Loucy (cell line): ENCODE measurements around the gene TBC1D1.

Experiments
- H2AFZ ChIP-seq: fragments of 200-600 bp; sonication (generic); 2 replicates; pipeline ENCODE4 v1.6.0; 2016; ENCODE audit warnings: antibody characterized with exemption, mild to moderate bottlenecking, low read length, moderate library complexity
- H3F3A ChIP-seq: fragments of 200-600 bp; 2 replicates; pipeline ENCODE4 v1.6.0; 2016; ENCODE audit warnings: antibody characterized with exemption, low read depth, mild to moderate bottlenecking
- H3K27me3 ChIP-seq: fragments of 200-600 bp; sonication (generic); 2 replicates; pipeline ENCODE4 v1.6.1; 2014; ENCODE audit warnings: low read length, mild to moderate bottlenecking; ENCODE audit not compliant: insufficient read depth, poor library complexity, severe bottlenecking
- H3K36me3 ChIP-seq: fragments of 200-600 bp; sonication (generic); 2 replicates; pipeline ENCODE4 v1.6.1; 2016; ENCODE audit warnings: low read length; ENCODE audit not compliant: insufficient read depth
- H3K4me1 ChIP-seq: fragments of 200-600 bp; sonication (generic); 2 replicates; pipeline ENCODE4 v1.5.1; 2014; ENCODE audit warnings: low read length, mild to moderate bottlenecking; ENCODE audit not compliant: insufficient read depth, poor library complexity, severe bottlenecking
- H3K4me2 ChIP-seq: fragments of 200-600 bp; sonication (generic); 2 replicates; pipeline ENCODE4 v1.6.0; 2014; ENCODE audit warnings: antibody characterized with exemption, low read length, low read depth, mild to moderate bottlenecking; ENCODE audit not compliant: poor library complexity, severe bottlenecking
- H3K4me3 ChIP-seq: fragments of 200-600 bp; sonication (generic); 2 replicates; pipeline ENCODE4 v1.5.1; 2014; ENCODE audit warnings: low read length, mild to moderate bottlenecking, mixed read lengths; ENCODE audit not compliant: poor library complexity, severe bottlenecking
- H3K79me2 ChIP-seq: fragments of 200-600 bp; sonication (generic); 2 replicates; pipeline ENCODE4 v1.6.1; 2014; ENCODE audit warnings: low read length; ENCODE audit not compliant: insufficient read depth
- H3K9ac ChIP-seq: fragments of 200-600 bp; sonication (generic); 2 replicates; pipeline ENCODE4 v1.6.0; 2014; ENCODE audit warnings: mild to moderate bottlenecking, low read depth, low read length, moderate library complexity; ENCODE audit not compliant: poor library complexity, severe bottlenecking
- H3K9me2 ChIP-seq: fragments of 200-600 bp; sonication (generic); replicated peaks from 2 replicates; pipeline ENCODE4 v1.6.1; 2016; ENCODE audit warnings: low read depth, low read length, mixed read lengths
- H3K9me3 ChIP-seq: fragments of 200-600 bp; sonication (generic); 2 replicates; pipeline ENCODE4 v1.6.1; 2014; ENCODE audit warnings: mild to moderate bottlenecking, antibody characterized with exemption, low read length, low read depth; ENCODE audit not compliant: insufficient read depth
- H4K20me1 ChIP-seq: fragments of 200-600 bp; sonication (generic); 2 replicates; pipeline ENCODE4 v1.6.0; 2014; ENCODE audit warnings: antibody characterized with exemption, low read length, mild to moderate bottlenecking; ENCODE audit not compliant: insufficient read depth, poor library complexity, severe bottlenecking
- EZH2phosphoT487 ChIP-seq: fragments of 200-600 bp; IDR thresholded peaks from 2 replicates; pipeline ENCODE4 v1.6.1; 2018; ENCODE audit warnings: antibody characterized with exemption, mild to moderate bottlenecking, moderate library complexity, borderline replicate concordance
- TF ChIP-seq, protein P1 (sequence below): fragments of 200-600 bp; sonication (generic); conservative IDR thresholded peaks from 2 replicates; pipeline ENCODE4 v1.5.1; 2014; ENCODE audit warnings: mild to moderate bottlenecking, antibody characterized with exemption, low read length

The TBC1D1 gene

GRCh38 chr4:38139187-38139586 lies 248.3 kb downstream of the TBC1D1 start:
- peaks cover 10% of the 10 kb centered on the region; the same call in 1 of the 2 replicates for H3K36me3 ChIP-seq
- no peaks in the 10 kb centered on the region for H3F3A ChIP-seq
- H3K9ac ChIP-seq = no peak overlapping the region
- H3K4me1 ChIP-seq = no peaks in the 10 kb centered on the region
- no peaks in the 10 kb centered on the region for H3K27me3 ChIP-seq
- no peak overlapping the region for H3K4me3 ChIP-seq
- TF ChIP-seq EZH2phosphoT487 = no peak
- TF ChIP-seq, protein P1, sequence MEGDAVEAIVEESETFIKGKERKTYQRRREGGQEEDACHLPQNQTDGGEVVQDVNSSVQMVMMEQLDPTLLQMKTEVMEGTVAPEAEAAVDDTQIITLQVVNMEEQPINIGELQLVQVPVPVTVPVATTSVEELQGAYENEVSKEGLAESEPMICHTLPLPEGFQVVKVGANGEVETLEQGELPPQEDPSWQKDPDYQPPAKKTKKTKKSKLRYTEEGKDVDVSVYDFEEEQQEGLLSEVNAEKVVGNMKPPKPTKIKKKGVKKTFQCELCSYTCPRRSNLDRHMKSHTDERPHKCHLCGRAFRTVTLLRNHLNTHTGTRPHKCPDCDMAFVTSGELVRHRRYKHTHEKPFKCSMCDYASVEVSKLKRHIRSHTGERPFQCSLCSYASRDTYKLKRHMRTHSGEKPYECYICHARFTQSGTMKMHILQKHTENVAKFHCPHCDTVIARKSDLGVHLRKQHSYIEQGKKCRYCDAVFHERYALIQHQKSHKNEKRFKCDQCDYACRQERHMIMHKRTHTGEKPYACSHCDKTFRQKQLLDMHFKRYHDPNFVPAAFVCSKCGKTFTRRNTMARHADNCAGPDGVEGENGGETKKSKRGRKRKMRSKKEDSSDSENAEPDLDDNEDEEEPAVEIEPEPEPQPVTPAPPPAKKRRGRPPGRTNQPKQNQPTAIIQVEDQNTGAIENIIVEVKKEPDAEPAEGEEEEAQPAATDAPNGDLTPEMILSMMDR = no peak
- no peaks in the 10 kb centered on the region for H4K20me1 ChIP-seq
- no peaks in the 10 kb centered on the region for H3K79me2 ChIP-seq
- H3K9me3 ChIP-seq = no peaks in the 10 kb centered on the region
- H3K4me2 ChIP-seq = no peak overlapping the region
- no peak overlapping the region for H2AFZ ChIP-seq
- no peaks in the 10 kb centered on the region for H3K9me2 ChIP-seq

DNA sequence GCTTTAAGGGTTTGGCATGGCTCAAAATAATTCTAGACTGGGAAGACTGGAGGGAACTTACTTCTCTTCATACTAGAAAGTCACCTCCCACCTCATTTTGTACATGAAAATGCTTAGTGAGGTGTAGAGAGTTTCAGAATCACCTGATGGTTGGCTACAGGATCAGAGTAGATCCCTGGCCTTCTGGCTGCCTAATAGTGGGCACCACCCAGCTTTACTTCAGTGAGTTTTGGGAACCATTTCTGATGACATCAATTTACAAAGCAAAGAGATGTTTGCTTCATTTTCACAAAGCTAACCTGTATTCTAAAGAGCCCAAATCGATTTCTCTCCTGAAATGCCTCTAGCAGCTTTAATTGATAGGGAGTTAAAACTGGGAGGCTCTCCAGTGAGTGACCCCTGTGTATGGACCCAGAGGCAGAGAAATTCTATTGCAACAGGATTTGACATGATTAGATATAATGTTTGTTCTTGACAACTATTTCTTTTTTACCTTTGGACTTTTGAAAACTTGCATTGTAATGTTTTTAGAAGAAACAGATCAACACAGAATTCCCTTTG lies 249.8 kb downstream of the TBC1D1 start:
- H3K27me3 ChIP-seq = no peaks in the 10 kb centered on the region
- H3K79me2 ChIP-seq = no peaks in the 10 kb centered on the region
- TF ChIP-seq, protein P1 = no peak
- TF ChIP-seq EZH2phosphoT487 = no peak
- no peak overlapping the region for H3K9ac ChIP-seq
- H3K36me3 ChIP-seq = no peaks in the 10 kb centered on the region; the same call in 1 of the 2 replicates
- H3K4me3 ChIP-seq = no peak overlapping the region
- H3K9me2 ChIP-seq = no peaks in the 10 kb centered on the region
- no peak overlapping the region for H2AFZ ChIP-seq
- H3K9me3 ChIP-seq = no peaks in the 10 kb centered on the region
- H4K20me1 ChIP-seq = no peaks in the 10 kb centered on the region
- no peaks in the 10 kb centered on the region for H3K4me1 ChIP-seq
- no peak overlapping the region for H3K4me2 ChIP-seq
- H3F3A ChIP-seq = no peaks in the 10 kb centered on the region

DNA sequence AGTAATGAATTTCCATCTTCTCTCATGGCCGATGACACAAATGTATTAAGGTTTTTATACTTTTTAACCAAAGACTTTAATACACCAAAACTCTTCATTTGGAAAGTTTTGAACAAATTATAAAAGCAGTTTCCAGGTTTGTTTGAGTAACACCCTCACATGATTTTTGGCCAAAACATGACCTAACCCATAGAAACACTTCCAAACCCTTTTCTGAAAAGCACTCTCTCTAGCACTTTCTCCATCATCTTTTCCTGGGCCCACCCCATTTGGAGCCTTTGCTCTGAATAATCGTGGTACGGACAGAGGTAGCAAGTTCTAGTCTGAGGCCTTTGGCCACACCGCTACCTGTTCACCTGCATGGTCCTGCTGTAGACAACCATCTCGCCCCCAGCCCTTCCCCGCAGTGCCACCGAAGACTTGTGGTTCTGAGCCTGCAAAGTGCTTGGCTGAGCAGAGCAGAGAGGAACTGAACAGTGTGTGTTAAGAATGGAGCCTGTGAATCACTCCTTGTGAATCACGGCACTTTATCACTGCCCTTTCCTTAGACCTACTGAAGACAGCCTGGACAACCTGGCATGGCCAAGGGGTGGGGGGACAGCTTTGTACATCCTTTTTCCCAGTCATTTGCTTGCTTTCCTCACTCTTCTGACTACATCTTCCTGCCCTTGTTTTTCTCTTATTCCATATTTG lies 251.1 kb downstream of the TBC1D1 start:
- H4K20me1 ChIP-seq = no peaks in the 10 kb centered on the region
- TF ChIP-seq, protein P1 = no peak
- TF ChIP-seq EZH2phosphoT487 = no peak
- no peaks in the 10 kb centered on the region for H3F3A ChIP-seq
- H3K9me3 ChIP-seq = no peaks in the 10 kb centered on the region
- no peaks in the 10 kb centered on the region for H3K9me2 ChIP-seq
- no peak overlapping the region for H3K4me3 ChIP-seq
- H3K4me2 ChIP-seq = no peak overlapping the region
- H3K27me3 ChIP-seq = no peaks in the 10 kb centered on the region
- no peak overlapping the region for H2AFZ ChIP-seq
- H3K36me3 ChIP-seq = no peaks in the 10 kb centered on the region; the same call in 1 of the 2 replicates
- no peaks in the 10 kb centered on the region for H3K4me1 ChIP-seq
- no peaks in the 10 kb centered on the region for H3K79me2 ChIP-seq
- no peak overlapping the region for H3K9ac ChIP-seq
